22Rv1 (cell line): ENCODE results near the gene RETREG1.

Experiments used
- ZFX ChIP-seq: fragments of 450-650 bp; IDR thresholded peaks from 2 replicates; pipeline ENCODE4 v1.6.1; 2017; ENCODE audit warnings: antibody characterized with exemption, borderline replicate concordance
- TF ChIP-seq, protein P1 (sequence below): fragments of 450-650 bp; IDR thresholded peaks from 2 replicates; pipeline ENCODE4 v1.5.1; 2017; ENCODE audit warnings: mild to moderate bottlenecking

DNA sequence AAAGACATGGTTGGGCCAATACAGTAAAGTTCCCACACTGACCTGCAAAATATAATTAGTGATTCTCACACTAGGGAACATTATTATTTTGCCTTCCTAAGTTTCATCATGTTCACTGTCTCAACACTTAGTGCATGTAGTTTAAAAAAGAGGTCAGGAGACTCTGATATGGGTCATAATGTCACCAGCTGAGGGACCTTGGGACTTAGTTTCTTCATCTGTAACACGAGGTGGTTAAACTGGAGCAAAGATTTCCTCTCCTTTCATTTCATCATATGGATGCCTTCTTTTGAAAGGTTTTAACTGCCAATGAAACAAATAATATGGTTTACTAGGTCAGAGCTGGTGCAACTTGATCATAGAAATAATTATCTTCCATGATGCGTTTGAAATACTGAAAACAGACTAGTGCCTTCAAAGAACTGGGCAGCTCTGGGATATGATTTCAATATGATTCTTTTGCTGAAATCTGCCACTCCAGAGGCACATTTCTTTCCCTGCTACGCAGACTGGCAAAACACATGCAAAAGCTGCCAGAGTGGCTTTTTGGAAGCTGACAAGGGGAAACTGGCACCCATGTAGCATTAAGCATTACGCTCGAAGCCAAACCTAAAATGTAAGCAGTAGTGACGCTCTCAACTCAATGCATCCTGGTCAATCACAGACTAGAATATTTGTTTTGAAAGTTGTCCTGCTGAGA, 20.8 kb downstream of the RETREG1 start:
- TF ChIP-seq, protein P1, sequence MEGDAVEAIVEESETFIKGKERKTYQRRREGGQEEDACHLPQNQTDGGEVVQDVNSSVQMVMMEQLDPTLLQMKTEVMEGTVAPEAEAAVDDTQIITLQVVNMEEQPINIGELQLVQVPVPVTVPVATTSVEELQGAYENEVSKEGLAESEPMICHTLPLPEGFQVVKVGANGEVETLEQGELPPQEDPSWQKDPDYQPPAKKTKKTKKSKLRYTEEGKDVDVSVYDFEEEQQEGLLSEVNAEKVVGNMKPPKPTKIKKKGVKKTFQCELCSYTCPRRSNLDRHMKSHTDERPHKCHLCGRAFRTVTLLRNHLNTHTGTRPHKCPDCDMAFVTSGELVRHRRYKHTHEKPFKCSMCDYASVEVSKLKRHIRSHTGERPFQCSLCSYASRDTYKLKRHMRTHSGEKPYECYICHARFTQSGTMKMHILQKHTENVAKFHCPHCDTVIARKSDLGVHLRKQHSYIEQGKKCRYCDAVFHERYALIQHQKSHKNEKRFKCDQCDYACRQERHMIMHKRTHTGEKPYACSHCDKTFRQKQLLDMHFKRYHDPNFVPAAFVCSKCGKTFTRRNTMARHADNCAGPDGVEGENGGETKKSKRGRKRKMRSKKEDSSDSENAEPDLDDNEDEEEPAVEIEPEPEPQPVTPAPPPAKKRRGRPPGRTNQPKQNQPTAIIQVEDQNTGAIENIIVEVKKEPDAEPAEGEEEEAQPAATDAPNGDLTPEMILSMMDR = no peak
- no peak for TF ChIP-seq ZFX
